Vagina (tissue), 2 donors: ENCODE measurements around the gene ASTN1. TPM values are rescaled to one million over a fixed set of nuclear protein-coding genes. Genes with fewer than 3 reads are reported as not detected.

Experiments
- DNase-seq, 2 donors: peaks; one replicate each; pipeline ENCODE4 v3.0.0-alpha.2; 2017; ENCODE audit errors: extremely low spot score in 2 of 2
- H3K27ac ChIP-seq: fragments of 200-600 bp; sonication (generic); one replicate; pipeline ENCODE4 v1.5.1; 2019
- H3K27me3 ChIP-seq: fragments of 200-600 bp; sonication (generic); one replicate; pipeline ENCODE4 v1.5.1; 2019
- H3K36me3 ChIP-seq, 2 donors: fragments of 200-600 bp; sonication (generic); one replicate each; pipeline ENCODE4 v1.5.1; 2017 to 2019
- H3K4me1 ChIP-seq: fragments of 200-600 bp; sonication (generic); one replicate; pipeline ENCODE4 v1.5.1; 2019
- H3K4me3 ChIP-seq, 2 donors: fragments of 200-600 bp; sonication (generic); 1 replicate in 1 of 2; 2 replicates in 1 of 2; pipeline ENCODE4 v1.5.1; 2016 to 2019
- H3K9me3 ChIP-seq: fragments of 200-600 bp; sonication (generic); one replicate; pipeline ENCODE4 v1.5.1; 2019
- POLR2A ChIP-seq, 2 donors: fragments of 450-650 bp; IDR thresholded peaks; one replicate each; pipeline ENCODE4 v1.6.1; 2017; ENCODE audit warnings: antibody characterized with exemption in 2 of 2, mild to moderate bottlenecking in 2 of 2, moderate library complexity in 2 of 2
- POLR2AphosphoS5 ChIP-seq, 2 donors: sonication (generic); formaldehyde crosslinking; IDR thresholded peaks; one replicate each; pipeline ENCODE4 v1.9.0; 2017; ENCODE audit warnings: antibody characterized with exemption in 2 of 2, mild to moderate bottlenecking in 2 of 2, low read depth in 1 of 2; ENCODE audit not compliant: insufficient read depth in 1 of 2
- intact Hi-C: fragments of 100-400 bp; cut with DNase I; formaldehyde crosslinking; loops from one replicate; pipeline ENCODE4 v1.15.1; 2023
- total RNA-seq: library from RNA; depleted of rRNA; stranded (reverse); fragments of >200 nt; gene quantifications from one replicate; pipeline ENCODE4 v1.2.3, GENCODE V29; 2016
- TF ChIP-seq, protein P1 (sequence below), 3 experiments: fragments of 450-650 bp in 2 of 3; fragments of 200-600 bp in 1 of 3; sonication (generic) in 1 of 3; IDR thresholded peaks; one replicate each; pipeline ENCODE4 v1.5.1; 2017 to 2019; ENCODE audit warnings: antibody characterized with exemption in 3 of 3, mild to moderate bottlenecking in 2 of 3, moderate library complexity in 2 of 3

The ASTN1 gene
- total RNA-seq, 1 donor from 2014 or later, result 4.2 TPM

DNA sequence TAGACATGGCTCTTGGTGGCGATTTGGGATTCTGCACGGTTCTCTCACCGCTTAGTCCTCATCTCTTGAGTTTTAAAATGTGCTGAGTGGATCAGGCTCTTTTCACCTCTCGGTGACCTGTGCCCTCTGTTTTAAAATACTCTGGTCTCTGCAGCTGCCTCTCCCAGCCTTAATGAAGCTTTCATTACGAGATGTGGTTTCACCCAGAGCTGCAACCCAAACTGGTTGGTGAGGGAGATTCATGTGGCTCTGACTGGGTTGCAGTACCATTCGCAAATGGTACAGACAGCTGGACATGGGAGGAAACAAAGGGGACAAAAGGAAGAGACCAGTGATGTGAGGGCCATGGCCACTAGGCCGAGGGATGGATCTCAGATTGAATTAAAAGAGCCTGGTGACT is 258.9 kb downstream of the ASTN1 start:
- TF ChIP-seq POLR2A (IDR thresholded peaks at IDR 0.05) (no peak), POLR2AphosphoS5 (IDR thresholded peaks at IDR 0.05; ENCODE audit: insufficient read depth in 1 of 2, low read depth in 1 of 2) (no peak)
- TF ChIP-seq, protein P1, sequence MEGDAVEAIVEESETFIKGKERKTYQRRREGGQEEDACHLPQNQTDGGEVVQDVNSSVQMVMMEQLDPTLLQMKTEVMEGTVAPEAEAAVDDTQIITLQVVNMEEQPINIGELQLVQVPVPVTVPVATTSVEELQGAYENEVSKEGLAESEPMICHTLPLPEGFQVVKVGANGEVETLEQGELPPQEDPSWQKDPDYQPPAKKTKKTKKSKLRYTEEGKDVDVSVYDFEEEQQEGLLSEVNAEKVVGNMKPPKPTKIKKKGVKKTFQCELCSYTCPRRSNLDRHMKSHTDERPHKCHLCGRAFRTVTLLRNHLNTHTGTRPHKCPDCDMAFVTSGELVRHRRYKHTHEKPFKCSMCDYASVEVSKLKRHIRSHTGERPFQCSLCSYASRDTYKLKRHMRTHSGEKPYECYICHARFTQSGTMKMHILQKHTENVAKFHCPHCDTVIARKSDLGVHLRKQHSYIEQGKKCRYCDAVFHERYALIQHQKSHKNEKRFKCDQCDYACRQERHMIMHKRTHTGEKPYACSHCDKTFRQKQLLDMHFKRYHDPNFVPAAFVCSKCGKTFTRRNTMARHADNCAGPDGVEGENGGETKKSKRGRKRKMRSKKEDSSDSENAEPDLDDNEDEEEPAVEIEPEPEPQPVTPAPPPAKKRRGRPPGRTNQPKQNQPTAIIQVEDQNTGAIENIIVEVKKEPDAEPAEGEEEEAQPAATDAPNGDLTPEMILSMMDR (IDR thresholded peaks at IDR 0.05), result no peak
- Histone ChIP-seq H3K27me3 (no peaks in the 10 kb centered on the region), H3K27ac (no peak overlapping the region), H3K9me3 (no peaks in the 10 kb centered on the region), H3K4me1 (no peaks in the 10 kb centered on the region), H3K36me3 (no peaks in the 10 kb centered on the region), H3K4me3 (no peak overlapping the region)
- no peak for DNase-seq
- intact Hi-C loops, result loop anchor here (10.0 kb wide), 1 partner anchor 269 kb away; the partner anchor contains the start of gene BRINP2

- Histone ChIP-seq H3K27me3 (no peaks in the 10 kb centered on the region), H3K36me3 (no peaks in the 10 kb centered on the region), H3K27ac (no peak overlapping the region), H3K4me1 (no peaks in the 10 kb centered on the region), H3K9me3 (no peaks in the 10 kb centered on the region), H3K4me3 (no peak overlapping the region)
- intact Hi-C loops, result loop anchor here (10.0 kb wide), 1 partner anchor 271 kb away; the partner anchor contains the start of gene BRINP2
- TF ChIP-seq POLR2AphosphoS5 (IDR thresholded peaks at IDR 0.05; ENCODE audit: insufficient read depth in 1 of 2, low read depth in 1 of 2) (no peak), POLR2A (IDR thresholded peaks at IDR 0.05) (no peak)
- TF ChIP-seq, protein P1 (IDR thresholded peaks at IDR 0.05), result no peak
- DNase-seq, result no peak
Observed at GRCh38 chr1:176904057-176904751, 260.3 kb downstream of the ASTN1 start.

GRCh38 chr1:176903474-176903873 is 261.0 kb downstream of the ASTN1 start:
- H3K4me3 ChIP-seq, result no peak overlapping the region
- TF ChIP-seq POLR2AphosphoS5 (IDR thresholded peaks at IDR 0.05; ENCODE audit: insufficient read depth in 1 of 2, low read depth in 1 of 2) (no peak), POLR2A (IDR thresholded peaks at IDR 0.05) (no peak)
- TF ChIP-seq, protein P1 (IDR thresholded peaks at IDR 0.05), result no peak
- H3K27me3 ChIP-seq, result no peaks in the 10 kb centered on the region
- no peaks in the 10 kb centered on the region for H3K9me3 ChIP-seq
- DNase-seq, result no peak
- H3K27ac ChIP-seq, result no peak overlapping the region
- intact Hi-C loops, result loop anchor here (10.0 kb wide), 1 partner anchor 271 kb away; the partner anchor contains the start of gene BRINP2
- no peaks in the 10 kb centered on the region for H3K4me1 ChIP-seq
- no peaks in the 10 kb centered on the region for H3K36me3 ChIP-seq

DNA sequence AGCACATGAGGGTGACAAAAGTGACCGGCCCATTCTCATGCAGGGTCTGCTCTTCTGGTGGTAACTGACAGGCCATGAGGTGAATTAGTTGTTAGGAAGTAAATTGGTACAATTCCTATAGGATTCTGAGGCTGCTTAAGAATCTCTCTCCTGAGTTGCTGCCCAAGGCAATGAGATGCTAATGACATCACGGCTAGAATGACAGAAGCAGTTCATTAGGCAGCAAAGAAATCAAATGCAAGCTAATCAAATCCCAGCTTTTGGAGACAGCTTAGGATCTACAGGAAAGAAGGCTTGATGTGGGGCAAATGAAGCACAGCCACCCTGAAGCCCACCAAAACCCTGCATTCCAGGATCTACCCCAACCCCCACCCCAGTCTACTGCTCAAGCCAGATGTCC is 265.2 kb downstream of the ASTN1 start:
- Histone ChIP-seq H3K27ac (no peak overlapping the region), H3K4me3 (no peak overlapping the region), H3K4me1 (no peaks in the 10 kb centered on the region), H3K27me3 (no peaks in the 10 kb centered on the region), H3K36me3 (no peaks in the 10 kb centered on the region), H3K9me3 (no peaks in the 10 kb centered on the region)
- no peak for DNase-seq
- intact Hi-C loops, result loop anchor here (10.0 kb wide), 1 partner anchor 1035 kb away; no protein-coding TSS in a partner anchor
- TF ChIP-seq POLR2AphosphoS5 (IDR thresholded peaks at IDR 0.05; ENCODE audit: insufficient read depth in 1 of 2, low read depth in 1 of 2) (no peak), POLR2A (IDR thresholded peaks at IDR 0.05) (no peak)
- TF ChIP-seq, protein P1 (IDR thresholded peaks at IDR 0.05), result no peak
